ENCODE data around the gene MROH2A.

DNA sequence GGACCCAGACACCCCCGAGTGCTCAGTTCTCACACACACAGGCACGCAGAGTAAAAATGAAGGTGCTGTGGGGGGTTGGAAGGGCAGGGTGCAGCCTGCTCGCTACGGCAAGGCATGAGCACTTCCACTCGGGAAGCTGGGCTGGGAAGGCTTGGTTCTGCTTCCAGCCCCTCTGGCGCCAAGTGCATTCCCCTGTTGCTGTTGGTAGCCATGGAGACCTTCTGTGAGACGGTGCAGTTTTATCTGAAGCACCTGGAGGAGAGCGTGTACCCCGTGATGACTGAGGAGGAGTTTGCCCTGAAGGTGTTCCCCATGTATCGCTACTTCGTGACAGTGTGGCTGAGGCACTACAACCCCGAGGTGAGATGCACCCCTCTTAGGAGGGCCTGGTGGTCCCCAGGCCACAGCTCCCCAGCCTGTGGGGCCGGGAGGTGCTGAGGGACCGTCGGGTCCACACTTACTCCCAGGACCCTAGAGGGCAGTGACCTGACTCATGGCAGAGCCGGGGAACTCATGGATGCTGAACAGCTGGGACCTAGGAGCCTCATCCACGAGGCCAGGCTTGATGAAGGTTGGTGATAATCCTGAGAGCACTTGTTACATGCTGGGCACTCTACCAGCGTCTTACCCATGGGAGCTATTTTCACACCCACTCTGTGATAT lies 15.5 kb downstream of the MROH2A start:
- TF ChIP-seq MYNN (tag by site-specific recombination; IDR thresholded peaks at IDR 0.05; ENCODE audit: borderline replicate concordance) (no peak), ZNF785 (tag by site-specific recombination; IDR thresholded peaks at IDR 0.05) (no peak), ZBTB21 (tag by site-specific recombination; IDR thresholded peaks at IDR 0.05) (no peak), FEZF1 (tag by site-specific recombination; IDR thresholded peaks at IDR 0.05) (no peak), ZNF274 (IDR thresholded peaks at IDR 0.05; ENCODE audit: low read length) (no peak), ZNF274 (tag by site-specific recombination; IDR thresholded peaks at IDR 0.05; ENCODE audit: borderline replicate concordance) (no peak), ZNF549 (tag by site-specific recombination; IDR thresholded peaks at IDR 0.05) (no peak)
- TF ChIP-seq, protein P1, sequence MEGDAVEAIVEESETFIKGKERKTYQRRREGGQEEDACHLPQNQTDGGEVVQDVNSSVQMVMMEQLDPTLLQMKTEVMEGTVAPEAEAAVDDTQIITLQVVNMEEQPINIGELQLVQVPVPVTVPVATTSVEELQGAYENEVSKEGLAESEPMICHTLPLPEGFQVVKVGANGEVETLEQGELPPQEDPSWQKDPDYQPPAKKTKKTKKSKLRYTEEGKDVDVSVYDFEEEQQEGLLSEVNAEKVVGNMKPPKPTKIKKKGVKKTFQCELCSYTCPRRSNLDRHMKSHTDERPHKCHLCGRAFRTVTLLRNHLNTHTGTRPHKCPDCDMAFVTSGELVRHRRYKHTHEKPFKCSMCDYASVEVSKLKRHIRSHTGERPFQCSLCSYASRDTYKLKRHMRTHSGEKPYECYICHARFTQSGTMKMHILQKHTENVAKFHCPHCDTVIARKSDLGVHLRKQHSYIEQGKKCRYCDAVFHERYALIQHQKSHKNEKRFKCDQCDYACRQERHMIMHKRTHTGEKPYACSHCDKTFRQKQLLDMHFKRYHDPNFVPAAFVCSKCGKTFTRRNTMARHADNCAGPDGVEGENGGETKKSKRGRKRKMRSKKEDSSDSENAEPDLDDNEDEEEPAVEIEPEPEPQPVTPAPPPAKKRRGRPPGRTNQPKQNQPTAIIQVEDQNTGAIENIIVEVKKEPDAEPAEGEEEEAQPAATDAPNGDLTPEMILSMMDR (tag by site-specific recombination; IDR thresholded peaks at IDR 0.05) = no peak

Measured in HEK293 (cell line).